GM19025 (cell line): Measurements from ENCODE around the gene TOR2A.

Source experiments
- ATAC-seq: cut with Tn5 transposase; IDR thresholded peaks from one replicate; pipeline ENCODE4 v1.9.1; 2021; ENCODE audit warnings: mild to moderate bottlenecking, low read depth, moderate library complexity; ENCODE audit not compliant: unreplicated experiment

The TOR2A gene

DNA sequence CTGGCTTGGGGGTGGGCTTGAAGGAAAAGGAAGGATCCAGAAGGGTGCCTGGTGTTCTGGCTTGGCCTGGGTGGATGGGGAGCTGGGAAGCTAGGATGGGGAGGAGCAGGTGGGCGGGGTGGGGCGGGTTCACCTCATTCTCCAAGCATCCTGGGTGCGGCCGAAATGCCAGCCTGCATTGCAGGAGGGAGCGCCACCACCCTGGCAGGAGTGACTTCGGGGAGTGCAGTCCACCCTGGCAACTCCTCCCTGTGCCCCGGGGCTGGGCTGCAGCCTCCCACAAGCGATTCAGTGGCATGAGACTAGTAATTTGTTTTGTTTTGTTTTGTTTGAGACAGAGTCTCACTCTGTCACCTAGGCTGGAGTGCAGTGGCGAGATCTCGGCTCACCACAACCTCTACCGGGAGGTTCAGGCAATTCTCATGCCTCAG lies 13.7 kb downstream of the TOR2A start:
- ATAC-seq, result no peak

DNA sequence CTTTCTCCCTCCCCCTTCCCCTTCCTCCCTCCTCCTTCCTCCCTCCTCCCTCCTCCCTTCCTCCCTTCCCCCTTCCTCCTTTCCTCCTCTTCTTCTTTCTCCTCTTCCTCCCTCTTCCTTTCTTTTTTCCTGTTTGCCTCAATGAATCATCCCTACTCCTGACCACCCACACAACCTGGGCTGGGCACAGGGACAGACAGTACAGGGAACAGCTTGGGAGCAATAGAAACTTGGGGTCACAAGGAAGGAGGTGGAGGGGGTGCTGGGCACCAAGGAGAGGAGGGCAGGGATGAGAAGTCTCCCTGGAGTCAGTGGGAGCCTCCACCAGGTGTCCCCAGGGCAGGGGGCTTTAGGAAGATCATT lies 14.2 kb downstream of the TOR2A start:
- ATAC-seq, result no peak

DNA sequence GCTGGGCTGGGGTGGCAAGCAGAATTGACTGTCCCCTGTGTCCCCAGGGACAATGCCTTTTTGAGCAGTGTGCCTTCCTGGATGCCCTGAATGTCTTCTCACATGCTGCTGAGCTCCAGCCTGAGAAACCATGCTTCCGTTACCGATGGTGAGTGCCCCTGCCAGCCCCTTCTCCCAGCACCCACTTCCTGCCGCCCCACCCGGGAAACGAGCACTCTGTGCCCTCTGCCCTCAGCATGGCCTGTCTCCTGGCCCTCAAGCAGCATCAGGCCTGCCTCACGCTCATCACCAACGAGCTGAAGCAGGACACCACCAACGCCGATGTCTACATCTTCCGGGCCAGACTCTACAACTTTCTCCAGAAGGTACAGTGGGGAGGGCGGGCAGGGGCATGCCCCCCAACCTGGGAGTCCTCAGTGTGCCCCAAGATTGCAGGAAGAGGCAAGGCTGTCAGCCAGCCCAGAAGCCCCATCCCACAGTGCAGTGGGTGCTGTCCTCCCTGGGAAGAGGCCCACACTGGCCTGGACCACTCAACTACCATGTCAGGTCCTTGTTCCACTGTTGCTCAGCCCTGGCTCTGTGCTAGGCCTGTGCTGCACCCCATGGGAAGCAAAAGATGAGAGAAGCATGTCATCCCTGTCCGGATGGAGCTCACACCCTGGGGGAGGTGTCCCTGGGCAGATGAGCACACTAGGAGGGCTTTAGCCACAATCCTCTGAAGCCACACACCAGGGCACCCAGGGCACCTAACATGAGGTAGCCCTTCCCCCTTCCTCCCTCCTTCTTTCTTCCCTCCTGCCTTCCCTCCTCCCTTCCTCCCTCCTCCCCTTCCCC lies 14.8 kb downstream of the TOR2A start:
- ATAC-seq, result no peak

DNA sequence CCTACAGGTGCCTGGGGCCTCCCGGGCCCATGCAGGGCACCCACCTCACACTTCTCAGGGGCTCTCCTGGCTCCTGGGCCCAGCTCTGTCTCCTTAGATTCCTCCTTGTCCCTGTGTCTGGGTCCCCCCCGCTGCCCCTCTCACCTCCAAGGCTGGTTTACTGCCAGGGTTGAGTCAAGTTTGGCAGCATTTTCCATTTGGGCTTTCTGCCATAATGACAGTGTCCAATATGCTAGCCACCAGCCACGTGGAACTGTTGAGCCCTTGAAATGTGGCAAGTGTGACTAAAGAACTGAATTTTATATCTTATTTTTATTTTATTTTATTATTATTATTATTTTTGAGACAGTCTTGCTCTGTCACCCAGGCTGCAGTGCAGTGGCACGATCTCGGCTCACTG lies 17.3 kb downstream of the TOR2A start:
- no peak for ATAC-seq

DNA sequence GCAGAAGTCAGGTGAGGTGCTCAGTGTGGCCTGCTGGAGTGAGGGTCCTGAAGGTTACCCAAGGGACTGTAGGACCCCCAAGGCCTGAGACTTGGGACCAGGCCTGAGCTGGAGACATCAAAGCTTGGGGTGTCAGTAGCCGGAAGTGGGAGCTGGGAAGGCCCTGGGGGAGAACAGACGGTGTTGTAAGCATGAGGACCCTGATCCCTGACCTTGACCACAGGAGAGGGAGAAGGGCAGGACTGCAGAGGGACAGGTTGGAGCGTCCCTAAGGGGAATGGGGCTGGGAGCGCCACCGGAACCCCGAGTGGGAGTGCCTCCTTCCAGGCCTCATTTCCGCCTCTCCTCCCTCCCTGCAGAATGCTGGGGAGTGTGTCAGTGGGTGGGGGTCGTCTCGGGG lies 18.7 kb downstream of the TOR2A start:
- no peak for ATAC-seq

DNA sequence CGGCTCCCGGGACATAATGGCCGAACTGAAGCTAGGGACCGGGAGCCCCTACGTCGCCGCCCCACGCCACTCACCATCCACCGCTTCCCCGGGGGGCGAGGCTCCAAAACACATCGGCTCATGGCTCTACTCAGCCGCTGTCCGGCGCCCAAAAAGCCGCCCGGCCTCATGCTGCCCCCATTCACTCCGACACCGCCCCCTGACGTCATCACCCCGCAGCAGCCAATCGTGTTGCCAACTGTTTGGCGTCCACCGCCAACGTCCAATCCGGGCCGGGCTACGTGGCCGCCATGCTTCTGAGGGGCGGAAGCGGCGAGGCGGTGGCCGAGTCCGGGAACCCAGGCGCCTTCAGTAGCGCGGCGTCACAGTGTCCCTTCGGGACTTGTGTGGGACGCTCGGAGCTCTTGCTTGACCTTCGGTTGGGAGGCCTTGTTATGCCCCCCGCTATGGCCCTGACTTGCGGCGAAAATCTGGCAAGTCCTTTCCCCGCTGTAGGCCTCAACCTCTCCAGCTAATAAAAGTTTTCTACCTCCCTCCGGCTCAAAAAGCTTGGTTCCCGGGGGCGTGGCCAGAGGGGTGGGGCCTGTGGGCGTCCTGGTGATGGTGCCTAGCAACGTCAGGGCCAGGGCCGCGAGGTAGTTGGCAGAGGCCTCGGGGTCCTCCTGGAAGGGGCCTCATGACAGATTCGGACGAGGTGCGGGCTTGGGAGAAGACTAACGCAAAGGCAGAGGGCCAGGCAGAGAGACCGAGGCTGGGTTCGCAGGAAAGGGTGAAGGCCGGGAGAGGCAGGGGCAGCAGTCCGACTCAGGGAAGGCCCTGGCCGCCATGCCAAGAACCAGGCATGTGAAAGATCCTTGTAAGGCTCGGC lies 19.4 kb downstream of the TOR2A start, which contains the start of the genes PTRH1 and TTC16:
TSS of gene PTRH1 (minus strand) at position 194 of the 868 bp plus-strand sequence. CDS start at position 170, 24 bp downstream.
TSS of gene TTC16 (plus strand) at position 610 of the 868 bp plus-strand sequence. CDS start at position 677, 67 bp downstream.
- peak; percentile 93 for ATAC-seq

DNA sequence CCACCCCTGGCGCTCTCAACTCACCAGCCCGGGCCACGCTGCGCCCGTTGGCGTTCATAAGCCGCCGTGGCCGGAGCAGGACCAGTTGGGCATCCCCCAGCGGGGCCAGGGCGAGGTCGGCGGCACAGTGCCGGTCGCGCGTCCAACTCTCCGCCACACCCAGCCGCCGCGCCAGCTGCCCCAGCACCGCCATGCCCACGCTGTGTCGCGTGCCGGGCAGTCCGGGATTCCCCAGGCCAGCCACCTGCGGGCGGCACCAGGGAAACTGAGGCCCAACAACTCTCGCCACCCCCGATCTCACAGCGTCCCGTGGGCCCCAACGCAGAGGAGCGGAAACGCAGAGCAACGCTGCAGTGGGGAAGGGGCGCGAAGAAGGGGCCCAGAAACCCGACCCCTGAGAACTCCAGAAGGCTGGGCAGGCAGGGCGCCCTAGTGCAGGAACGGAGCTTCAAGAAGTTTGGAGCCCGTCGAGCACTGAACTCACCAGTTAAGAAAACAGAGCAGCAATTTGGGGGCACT lies 20.1 kb downstream of the TOR2A start:
- ATAC-seq, result no peak

DNA sequence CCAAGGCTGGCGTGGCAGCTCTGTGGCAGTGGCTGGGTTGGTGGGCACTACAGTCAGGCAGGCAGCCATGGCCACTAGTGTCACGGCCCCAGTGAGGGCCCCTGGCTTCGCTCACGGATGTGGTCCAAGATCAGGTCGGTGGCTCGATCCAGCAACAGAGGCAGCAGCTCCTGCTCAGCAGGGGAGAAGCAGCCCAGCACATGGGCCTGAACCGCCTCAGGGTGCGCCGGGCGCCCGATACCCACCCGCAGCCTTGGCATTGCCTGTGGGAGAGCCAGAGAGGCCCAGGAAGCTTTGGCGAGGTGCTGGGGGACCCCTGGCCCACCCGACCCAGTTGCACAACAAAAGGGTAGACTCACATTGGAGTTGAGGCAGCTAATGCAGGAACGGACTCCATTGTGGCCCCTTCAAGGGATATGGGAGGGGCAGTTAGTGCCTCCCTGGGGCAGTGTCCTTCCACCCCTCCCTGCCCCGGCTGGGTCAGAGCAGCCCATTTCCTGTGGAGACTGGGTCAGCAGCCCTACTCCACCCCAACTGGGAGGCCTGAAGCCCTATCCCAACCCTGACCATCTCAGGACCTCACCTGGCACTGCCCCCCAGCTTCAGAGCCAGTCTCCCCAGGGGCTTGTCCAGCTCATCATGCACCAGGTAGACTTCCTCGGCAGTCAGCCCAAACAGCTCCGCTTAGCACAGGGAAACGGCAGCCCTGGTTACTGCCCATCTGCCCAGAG lies 20.9 kb downstream of the TOR2A start:
- ATAC-seq, result no peak

DNA sequence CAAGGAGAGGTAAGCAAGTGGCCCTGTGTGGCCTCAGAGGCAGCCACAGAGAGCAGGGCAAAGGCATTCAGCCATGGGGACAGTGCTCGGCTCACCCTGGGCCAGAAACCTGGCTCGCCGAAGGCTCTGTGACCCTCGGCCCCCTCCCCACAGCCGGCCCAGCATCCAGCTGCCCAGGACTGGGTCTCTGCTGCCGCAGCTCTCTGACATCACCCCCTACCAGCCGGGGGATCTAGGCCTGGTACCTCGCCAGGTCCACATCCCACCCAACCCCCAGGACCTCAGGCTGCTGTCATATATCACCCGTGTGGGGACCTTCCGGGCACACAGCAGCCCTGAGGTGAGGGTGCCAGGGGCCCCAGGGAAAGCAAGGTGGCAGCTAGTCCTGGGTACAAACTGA lies 22.2 kb downstream of the TOR2A start:
- no peak for ATAC-seq

DNA sequence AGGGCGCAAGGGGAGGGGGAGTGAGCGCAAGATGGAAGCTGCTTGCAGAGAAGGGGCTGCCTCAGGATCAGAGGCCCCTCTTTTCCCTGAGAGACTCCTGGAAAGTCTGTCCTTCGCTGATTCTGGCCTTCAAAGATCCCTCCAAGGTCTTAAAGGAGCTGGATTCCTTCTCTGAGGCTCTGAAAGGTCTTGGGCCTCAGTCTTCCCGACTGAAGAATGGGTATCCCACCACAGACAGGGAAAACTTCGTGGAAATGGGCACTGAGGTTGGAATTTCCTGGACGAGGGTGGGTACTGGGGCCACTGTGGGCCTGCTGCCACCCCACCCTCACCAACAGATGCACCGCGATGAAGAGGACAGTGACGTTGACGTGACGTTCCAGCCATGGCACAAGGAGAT lies 22.7 kb downstream of the TOR2A start:
- no peak for ATAC-seq

DNA sequence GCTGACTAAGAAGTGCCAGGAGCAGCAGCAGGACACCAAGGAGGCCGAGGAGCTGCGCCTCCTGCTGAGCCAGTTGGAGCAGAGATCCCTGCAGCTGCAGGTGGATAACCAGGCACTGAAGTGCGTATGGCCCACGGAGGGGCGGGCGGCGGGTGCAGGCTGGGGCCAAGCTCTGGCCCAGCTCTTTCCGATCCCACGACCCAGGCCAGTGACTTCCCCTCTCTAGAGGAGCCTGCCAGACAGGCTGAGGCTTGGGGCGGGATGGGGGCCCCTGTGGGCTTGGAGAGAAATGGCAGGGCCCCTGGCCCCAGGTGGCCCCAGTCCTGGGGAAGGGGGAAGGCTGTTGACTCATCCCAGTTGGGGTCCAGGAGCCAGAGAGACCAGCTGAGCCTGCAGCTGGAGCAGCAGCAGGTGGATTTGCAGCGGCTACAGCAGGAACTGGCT lies 23.2 kb downstream of the TOR2A start:
- ATAC-seq, result no peak

DNA sequence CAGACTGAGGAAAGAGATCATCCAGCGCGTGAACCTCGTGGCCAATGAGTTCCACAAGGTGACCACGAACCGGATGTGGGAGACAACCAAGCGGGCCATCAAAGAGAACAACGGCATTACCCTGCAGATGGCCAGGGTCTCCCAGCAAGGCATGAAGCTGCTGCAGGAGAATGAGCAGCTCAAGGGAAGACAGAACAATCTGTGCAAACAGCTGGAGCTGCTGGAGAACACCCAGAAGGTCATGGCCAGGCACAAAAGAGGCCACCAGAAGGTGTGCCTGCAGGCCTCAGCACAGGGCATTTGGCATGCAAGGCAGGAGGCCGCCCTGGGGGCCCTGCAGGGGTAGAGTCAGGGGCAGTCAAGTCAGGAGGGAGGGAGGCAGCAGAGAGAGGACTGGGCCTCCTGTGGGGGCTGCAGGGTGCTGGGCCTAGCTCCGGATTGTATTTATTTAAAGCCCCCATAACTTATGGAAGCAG lies 23.8 kb downstream of the TOR2A start:
- ATAC-seq, result no peak

DNA sequence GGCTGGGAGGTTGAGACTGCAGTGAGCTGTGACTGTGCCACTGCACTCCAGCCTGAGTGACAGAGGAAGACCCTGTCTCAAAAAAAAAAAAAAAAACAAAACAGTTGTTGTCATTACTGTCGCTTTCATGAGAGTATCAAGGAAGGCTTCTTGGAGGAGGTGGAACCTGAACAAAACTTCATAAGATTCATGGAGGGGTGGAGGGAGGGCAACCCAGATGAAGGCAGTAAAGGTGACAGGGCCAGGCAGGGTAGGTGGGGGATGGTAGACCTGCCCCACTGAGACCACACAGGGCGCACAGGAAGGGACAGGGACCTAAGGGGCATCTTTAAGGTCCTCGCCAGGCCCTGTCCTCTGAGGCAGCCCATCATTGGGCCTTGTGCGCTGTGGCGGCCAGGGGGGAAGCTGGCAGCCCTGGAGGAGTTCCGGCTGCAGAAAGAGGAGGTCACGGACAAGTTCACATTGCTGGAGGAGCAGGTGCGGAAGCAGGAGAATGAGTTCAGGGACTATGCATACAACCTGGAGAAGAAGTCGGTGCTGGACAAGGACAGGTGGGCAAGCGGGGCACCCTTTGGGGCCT lies 24.8 kb downstream of the TOR2A start:
- no peak for ATAC-seq

DNA sequence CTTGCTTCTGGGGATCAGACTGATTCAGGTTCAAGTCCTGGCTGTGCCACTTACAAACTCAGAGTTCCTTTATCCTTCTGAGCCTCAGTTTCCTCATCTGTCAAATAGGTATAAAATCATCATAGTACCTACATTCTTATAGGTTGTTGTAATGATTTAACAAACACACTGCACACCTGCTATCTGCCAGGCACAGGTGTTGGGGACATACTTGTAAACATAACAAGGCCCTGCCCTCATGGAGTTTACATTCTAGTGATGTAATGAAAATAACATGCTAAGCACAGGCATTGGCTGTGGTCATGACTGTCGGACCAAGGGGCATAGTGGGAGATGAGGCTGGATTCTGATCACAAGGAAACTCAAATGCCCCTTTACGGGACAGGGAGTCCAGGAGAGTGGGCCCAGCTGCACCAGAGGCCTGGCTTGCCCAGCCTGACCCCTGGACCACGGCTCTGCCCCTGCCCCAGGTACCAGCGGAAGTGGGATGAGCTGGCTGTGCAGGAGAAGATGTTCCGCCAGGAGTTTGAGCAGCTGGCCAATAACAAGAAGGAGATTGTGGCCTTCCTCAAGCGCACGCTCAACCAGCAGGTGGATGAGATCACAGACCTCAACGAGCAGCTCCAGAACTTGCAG lies 26.0 kb downstream of the TOR2A start:
- ATAC-seq, result no peak

DNA sequence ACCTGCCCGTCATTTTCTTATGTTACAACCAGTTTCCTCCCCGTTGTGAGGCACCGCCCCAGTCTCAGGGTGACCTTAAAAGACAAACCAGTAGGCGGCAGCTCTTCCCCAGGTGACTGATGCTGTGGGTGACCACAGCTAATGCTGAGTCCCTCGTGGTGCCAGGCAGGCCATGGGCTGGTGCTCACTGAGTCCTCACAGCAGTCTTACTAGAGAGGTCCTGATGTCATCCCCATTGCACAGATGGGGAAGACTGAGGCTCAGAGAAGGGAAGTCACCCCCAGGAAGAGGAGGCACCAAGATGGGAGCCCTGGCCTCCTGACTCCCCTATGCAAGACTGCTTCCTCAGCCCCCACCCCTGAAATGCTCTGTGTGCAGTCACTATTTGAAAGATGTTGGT lies 27.3 kb downstream of the TOR2A start:
- no peak for ATAC-seq

DNA sequence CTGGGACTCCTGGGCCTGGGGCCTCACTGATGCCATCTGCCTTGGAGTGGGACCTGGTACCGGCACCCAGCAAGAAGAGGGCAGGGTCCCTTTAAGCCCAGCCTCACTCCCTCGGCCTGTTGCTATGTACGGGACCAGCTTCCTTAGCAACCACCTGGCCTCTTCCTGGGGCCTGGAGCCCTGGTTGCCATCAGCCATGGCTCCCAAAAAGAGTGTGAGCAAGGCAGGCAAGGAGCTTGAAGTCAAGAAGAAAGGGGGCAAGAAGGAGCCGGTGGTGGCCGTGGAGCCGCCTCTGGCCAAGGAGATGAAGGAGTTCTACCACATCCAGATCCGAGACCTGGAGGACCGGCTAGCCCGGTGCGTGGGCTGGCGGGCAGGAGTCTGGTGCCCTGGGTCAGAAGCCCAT lies 28.3 kb downstream of the TOR2A start, which contains the start of gene CFAP157:
TSS of gene CFAP157 (plus strand) at position 153 of the 406 bp plus-strand sequence. CDS start at position 197, 44 bp downstream.
- ATAC-seq, result no peak

DNA sequence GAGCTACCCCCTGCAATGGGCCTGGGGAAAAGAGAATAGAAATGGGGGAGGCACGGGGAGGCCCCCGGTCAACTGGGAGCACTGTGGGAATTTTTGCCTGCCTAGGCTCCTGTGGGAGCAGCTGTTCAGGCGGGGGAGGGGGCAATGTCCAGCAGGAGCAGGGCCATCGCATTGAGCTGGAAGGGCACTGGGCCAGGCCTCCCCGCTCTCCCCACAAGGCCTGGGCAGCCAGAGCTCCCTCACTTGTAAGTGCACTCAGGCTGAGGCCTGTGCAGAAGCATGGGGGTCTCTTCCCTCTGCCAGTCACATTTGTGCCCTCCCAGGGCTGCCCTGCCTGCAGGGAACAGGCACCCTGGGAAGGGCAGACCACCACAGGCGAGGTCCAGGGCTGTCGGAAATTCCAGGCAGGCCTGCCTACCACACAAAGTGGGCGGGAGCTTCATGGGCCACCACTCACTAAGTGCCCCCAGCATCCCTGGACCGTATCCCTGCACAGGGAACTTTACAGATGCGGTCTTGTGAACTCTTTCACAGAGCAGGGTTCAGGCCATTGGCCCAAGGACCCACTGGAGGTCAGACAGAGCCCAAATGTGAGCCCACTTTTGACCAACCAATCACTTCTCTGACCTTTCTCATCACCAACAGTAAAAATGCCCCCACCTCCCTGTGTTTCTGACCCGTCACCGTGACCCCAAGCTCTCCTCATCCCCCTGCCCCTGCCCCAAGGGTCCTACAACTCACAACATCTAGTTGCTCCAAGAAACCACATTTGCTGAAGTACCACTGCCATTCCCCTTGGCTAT lies 29.3 kb downstream of the TOR2A start:
- no peak for ATAC-seq

DNA sequence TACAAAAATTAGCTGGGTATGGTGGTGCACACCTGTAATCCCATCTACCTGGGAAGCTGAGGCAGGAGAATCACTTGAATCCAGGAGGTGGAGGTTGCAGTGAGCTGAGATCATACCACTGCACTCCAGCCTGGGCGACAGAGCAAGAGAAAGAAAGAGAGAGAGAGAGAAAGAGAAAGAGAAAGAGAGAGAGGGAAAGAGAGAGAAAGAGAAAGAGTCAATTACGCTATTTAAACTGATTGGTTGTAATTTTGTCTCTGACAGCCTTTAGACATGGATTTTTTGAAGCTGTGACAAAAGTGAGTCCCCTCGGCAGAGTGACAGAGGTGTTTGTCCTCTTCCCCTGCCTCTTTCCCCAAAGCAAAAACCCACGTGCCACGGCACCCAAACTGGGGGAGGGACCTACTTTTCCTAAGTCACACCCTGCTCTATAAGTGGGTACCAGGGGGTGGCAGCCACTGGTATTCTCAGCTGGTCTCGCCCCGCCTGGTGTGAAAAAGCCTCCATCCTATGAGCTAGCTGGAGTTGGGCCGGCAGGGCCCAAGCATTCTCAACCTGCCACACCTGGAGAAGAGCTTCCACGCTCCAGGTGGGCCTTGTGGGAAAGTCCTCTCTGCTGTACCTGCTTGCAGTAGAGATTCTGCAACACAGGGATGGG lies 31.7 kb downstream of the TOR2A start:
- no peak for ATAC-seq
